Measurements from ENCODE around the gene TRIP10.
"Not testable (repeated sequence)": the region's sequence is repeated elsewhere in the genome, so short reads cannot be mapped to it uniquely, and the experiment has no call there.

TRIP10 gene

GRCh38 chr19:6769006-6769619 lies 29.6 kb downstream of the TRIP10 start:
- Histone ChIP-seq H3K27me3 (replicated peaks) (no peaks in the 10 kb centered on the region), H3K4me3 (ENCODE audit: low read depth, low read length) (no peak overlapping the region), H3K27ac (no peak overlapping the region), H3K36me3 (replicated peaks) (no peaks in the 10 kb centered on the region)
- in situ Hi-C loops (cut with HindIII; ENCODE audit: low pct_ligation_motif_present, low sequenced_read_pairs), result no loop called here
- no peak for DNase-seq
- peak; percentile 47 for TF ChIP-seq CTCF (IDR thresholded peaks at IDR 0.05; ENCODE audit: low read depth, low read length, missing control alignments)

- H3K27me3 ChIP-seq (replicated peaks); H3K27ac ChIP-seq; in situ Hi-C loops (cut with HindIII; ENCODE audit: low pct_ligation_motif_present, low sequenced_read_pairs); H3K36me3 ChIP-seq (replicated peaks); DNase-seq; H3K4me3 ChIP-seq (ENCODE audit: low read depth, low read length): not testable (repeated sequence)
These were observed 32.2 kb downstream of the TRIP10 start for GRCh38 chr19:6771648-6772027.

GRCh38 chr19:6772028-6772865 lies 32.8 kb downstream of the TRIP10 start, which contains the start of gene VAV1:
Gene VAV1, plus strand, starts transcription at chr19:6772708. Its CDS starts 100 bp downstream, at chr19:6772808.
- H3K36me3 ChIP-seq (replicated peaks), result no peaks in the 10 kb centered on the region
- DNase-seq, result no peak
- no peak within 1 kb of the TSS for H3K4me3 ChIP-seq (ENCODE audit: low read depth, low read length)
- TF ChIP-seq CTCF (IDR thresholded peaks at IDR 0.05; ENCODE audit: low read depth, low read length, missing control alignments), result peak; percentile 22
- no peaks in the 10 kb centered on the region for H3K27me3 ChIP-seq (replicated peaks)
- H3K27ac ChIP-seq, result no peak within 1 kb of the TSS
- in situ Hi-C loops (cut with HindIII; ENCODE audit: low pct_ligation_motif_present, low sequenced_read_pairs), result no loop called here

GRCh38 chr19:6772866-6773322 lies 33.4 kb downstream of the TRIP10 start:
- no peak for DNase-seq
- H3K27me3 ChIP-seq (replicated peaks), result no peaks in the 10 kb centered on the region
- no peak overlapping the region for H3K4me3 ChIP-seq (ENCODE audit: low read depth, low read length)
- TF ChIP-seq CTCF (IDR thresholded peaks at IDR 0.05; ENCODE audit: low read depth, low read length, missing control alignments), result no peak
- H3K27ac ChIP-seq, result no peak overlapping the region
- in situ Hi-C loops (cut with HindIII; ENCODE audit: low pct_ligation_motif_present, low sequenced_read_pairs), result no loop called here
- H3K36me3 ChIP-seq (replicated peaks), result no peaks in the 10 kb centered on the region

GRCh38 chr19:6773323-6773931 lies 33.9 kb downstream of the TRIP10 start:
- in situ Hi-C loops (cut with HindIII; ENCODE audit: low pct_ligation_motif_present, low sequenced_read_pairs), result no loop called here
- Histone ChIP-seq H3K36me3 (replicated peaks) (no peaks in the 10 kb centered on the region), H3K27me3 (replicated peaks) (no peaks in the 10 kb centered on the region), H3K4me3 (ENCODE audit: low read depth, low read length) (no peak overlapping the region), H3K27ac (no peak overlapping the region)
- TF ChIP-seq CTCF (IDR thresholded peaks at IDR 0.05; ENCODE audit: low read depth, low read length, missing control alignments), result no peak
- no peak for DNase-seq

All from brain microvascular endothelial cell (primary cell).